Heart right ventricle (tissue), 16 donors: ENCODE measurements around the gene DSC3. TPM values are rescaled to one million over a fixed set of nuclear protein-coding genes. Genes with fewer than 3 reads are reported as not detected.

ENCODE experiments used
- ATAC-seq, 8 donors: fragments of 200-7000 bp; cut with Tn5 transposase; one replicate each; pipeline ENCODE4 v1.9.1; 2020; ENCODE audit warnings: mild to moderate bottlenecking in 8 of 8, moderate library complexity in 8 of 8, moderate number of reproducible peaks in 1 of 8
- DNase-seq, 2 donors: peaks; one replicate each; pipeline ENCODE4 v3.0.0-alpha.2; 2020
- H3K27ac ChIP-seq, 10 donors: fragments of 200-600 bp; sonication (generic) in 2 of 10; one replicate each; pipeline versions ENCODE4 v1.5.0 to v1.8.0; 2020 to 2022; ENCODE audit warnings: mild to moderate bottlenecking in 3 of 10
- H3K27me3 ChIP-seq, 7 donors: fragments of 200-600 bp; one replicate each; pipeline ENCODE4 v1.8.0; 2021 to 2022; ENCODE audit warnings: mild to moderate bottlenecking in 2 of 7
- H3K36me3 ChIP-seq, 9 donors: fragments of 200-600 bp; sonication (generic) in 1 of 9; one replicate each; pipeline versions ENCODE4 v1.5.0 to v1.8.0; 2020 to 2022; ENCODE audit warnings: mild to moderate bottlenecking in 2 of 9
- H3K4me1 ChIP-seq, 9 donors: fragments of 200-600 bp; sonication (generic) in 1 of 9; one replicate each; pipeline versions ENCODE4 v1.5.0 to v1.8.0; 2020 to 2022; ENCODE audit warnings: mild to moderate bottlenecking in 4 of 9
- H3K4me3 ChIP-seq, 10 donors: fragments of 200-600 bp; sonication (generic) in 2 of 10; one replicate each; pipeline versions ENCODE4 v1.5.0 to v1.8.0; 2020 to 2022; ENCODE audit warnings: mild to moderate bottlenecking in 7 of 10, moderate library complexity in 2 of 10
- H3K9me3 ChIP-seq, 11 donors: fragments of 200-600 bp in 10 of 11; sonication (generic) in 2 of 11; one replicate each; pipeline versions ENCODE4 v1.5.0 to v1.8.0; 2013 to 2022; ENCODE audit warnings: mild to moderate bottlenecking in 2 of 11, control low read depth in 1 of 11, moderate library complexity in 1 of 11
- CTCF ChIP-seq, 9 donors: fragments of 200-600 bp; sonication (generic) in 2 of 9; IDR thresholded peaks; one replicate each; pipeline versions ENCODE4 v1.5.0 to v1.8.0; 2021 to 2022; ENCODE audit warnings: antibody characterized with exemption in 9 of 9, mild to moderate bottlenecking in 5 of 9, moderate library complexity in 1 of 9
- WGBS, 2 donors: extraction: QIAGEN DNeasy Blood & Tissue Kit; methylation state at CpG; one replicate each; pipeline ENCODE4 v1.1.7; 2013; ENCODE audit warnings: inconsistent platforms in 1 of 2; 5-methylcytosine and 5-hydroxymethylcytosine counted together
- intact Hi-C, 10 donors: fragments of 100-400 bp; cut with DNase I; formaldehyde crosslinking; loops; one replicate each; pipeline versions ENCODE4 v1.11.1 to v1.14.2; 2022
- polyA plus RNA-seq, 2 donors: library from polyadenylated mRNA; stranded (reverse); fragments of 200-250 nt; gene quantifications; one replicate each; pipeline ENCODE4 v1.2.3, GENCODE V29; 2013
- total RNA-seq, 10 donors: library from RNA; stranded (reverse); fragmentation: NEBNext Ultra II Directional in 3 of 10; extraction: Animal tissue kit (Norgen Biotek cat#: 25700) in 3 of 10; gene quantifications; one replicate each; pipeline versions ENCODE4 v1.2.1 to v1.2.4, GENCODE V29; 2021 to 2023
- donor health status: Arrhythmogenic right ventricular cardiomyopathy.
- donor health status: ischemic (EF 13 %, LVEDD 7.1; RV severe dilation, severe dysfunction).
- donor health status: healthy with polysubstance abuse.
- donor health status: DM: no; HTN: yes; CAD: no.
- donor health status: DM: no; HTN: no; CAD: no.
- donor health status: ischemic (EF 25% LVEDD 6.9; RV normal size, moderate dysfunction).
- donor health status: ischemic (EF 25% LVEDD 5.7; RV mildly dilated, moderate dysfunction).
- donor health status: healthy.
- donor health status: DM: yes; HTN: yes; CAD: no.
- donor health status: Ischemic cardiomyopathy.
- donor health status: ischemic (EF 35%, LVEDD 5.7; RV mildly dilated, moderate dysfunction).
- donor health status: nonischemic (EF 11% LVEDD 7.7; RV severe dilation, severe dysfunction).
- donor health status: DM: yes; HTN: yes; CAD: no.
- donor health status: PGD.
- donor health status: ischemic (EF 29% LVEDD 5.4; RV normal size, mild dysfunction).
- donor health status: nonischemic (EF 23%, LVEDD 6.1; RV moderate dilation, normal function).

DSC3 gene
- total and polyA plus RNA-seq, 12 donors, result 0.04 to 0.44 (median 0.13) TPM; not detected in 3

GRCh38 chr18:30999887-31000628 is 42.5 kb downstream of the DSC3 start:
- H3K9me3 ChIP-seq, result no peaks in the 10 kb centered on the region

GRCh38 chr18:30999186-30999585 is 43.4 kb downstream of the DSC3 start:
- no peaks in the 10 kb centered on the region for H3K36me3 ChIP-seq
- ATAC-seq (no peak), DNase-seq (no peak)
- intact Hi-C loops, result loop anchor here in 3 of 10 donors (10.0 kb wide), 3 partner anchors 516 to 726 kb away; no protein-coding TSS in a partner anchor
- peaks cover 0 to 11% (median 0%) of the 10 kb centered on the region in 7 donors for H3K27me3 ChIP-seq
- H3K27ac ChIP-seq, result no peak overlapping the region
- no peaks in the 10 kb centered on the region for H3K4me1 ChIP-seq
- WGBS, 2 donors, result 44 to 57% methylated on average over 2 of the region's 2 CpGs
- H3K9me3 ChIP-seq, result no peaks in the 10 kb centered on the region
- no peak overlapping the region for H3K4me3 ChIP-seq
- peak in 6 of 9 donors; percentile 2 to 45 (median 30) for TF ChIP-seq CTCF (IDR thresholded peaks at IDR 0.05)

More at GRCh38 chr18:30999887-31000628, 42.5 kb downstream of the DSC3 start:
- Histone ChIP-seq H3K27ac (no peak overlapping the region), H3K36me3 (no peaks in the 10 kb centered on the region), H3K27me3 (peaks cover 0 to 11% (median 0%) of the 10 kb centered on the region in 7 donors), H3K4me1 (no peaks in the 10 kb centered on the region), H3K4me3 (no peak overlapping the region)
- intact Hi-C loops, result loop anchor here in 4 of 10 donors (10.0 kb wide), 4 partner anchors 505 to 725 kb away; no protein-coding TSS in a partner anchor
- no peak for TF ChIP-seq CTCF (IDR thresholded peaks at IDR 0.05)
- DNase-seq (no peak), ATAC-seq (no peak)
- WGBS, 2 donors, result 77 to 79% methylated on average over 8 of the region's 8 CpGs

GRCh38 chr18:30997223-30997622 is 45.3 kb downstream of the DSC3 start:
- H3K9me3 ChIP-seq, result no peaks in the 10 kb centered on the region
- no peak overlapping the region for H3K27ac ChIP-seq
- intact Hi-C loops, result loop anchor here in 3 of 10 donors (10.0 kb wide), 3 partner anchors 518 to 728 kb away; no protein-coding TSS in a partner anchor
- 65 to 72% methylated on average over 2 of the region's 2 CpGs for WGBS, 2 donors
- no peaks in the 10 kb centered on the region for H3K36me3 ChIP-seq
- no peak for TF ChIP-seq CTCF (IDR thresholded peaks at IDR 0.05)
- H3K4me3 ChIP-seq, result no peak overlapping the region
- no peak for ATAC-seq
- H3K4me1 ChIP-seq, result no peaks in the 10 kb centered on the region
- peaks cover 0 to 11% (median 0%) of the 10 kb centered on the region in 7 donors for H3K27me3 ChIP-seq
- DNase-seq, result no peak

- no peak for ATAC-seq
- no peak overlapping the region for H3K4me3 ChIP-seq
- DNase-seq, result no peak
- intact Hi-C loops, result loop anchor here in 3 of 10 donors (10.0 kb wide), 3 partner anchors 523 to 733 kb away; no protein-coding TSS in a partner anchor
- no peaks in the 10 kb centered on the region for H3K9me3 ChIP-seq
- TF ChIP-seq CTCF (IDR thresholded peaks at IDR 0.05), result no peak
- peaks cover 0 to under 1% (median 0%) of the 10 kb centered on the region in 7 donors for H3K27me3 ChIP-seq
- 75 to 81% methylated on average over 2 of the region's 2 CpGs for WGBS, 2 donors
- peaks cover 0 to 7% (median 0%) of the 10 kb centered on the region in 9 donors for H3K4me1 ChIP-seq
- H3K27ac ChIP-seq, result no peak overlapping the region
- no peaks in the 10 kb centered on the region for H3K36me3 ChIP-seq
These were observed 50.3 kb downstream of the DSC3 start for GRCh38 chr18:30992231-30992630.
